ENCODE measurements around the gene NDUFV3.

DNA sequence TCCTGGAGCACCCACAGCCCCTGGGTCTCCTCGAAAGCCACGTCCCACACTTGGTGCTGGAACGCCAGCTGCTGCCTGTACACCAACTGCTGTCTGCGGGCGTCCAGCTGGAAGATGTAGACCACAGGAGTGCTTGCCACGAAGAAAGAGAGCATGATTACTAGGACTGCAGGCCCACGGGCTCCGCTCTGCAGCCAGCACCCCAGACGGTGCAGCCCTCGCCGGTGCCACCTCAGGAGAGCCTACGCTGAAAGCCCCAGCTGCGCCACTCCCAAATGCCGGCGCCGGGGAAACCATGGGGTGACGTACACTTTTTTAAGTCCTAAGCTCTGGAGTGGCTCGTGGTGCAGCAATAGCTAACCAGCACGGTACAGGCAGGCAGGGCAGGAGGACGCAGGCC lies 39.5 kb upstream of the NDUFV3 start:
- TF ChIP-seq POLR2AphosphoS5 (IDR thresholded peaks at IDR 0.05; ENCODE audit: insufficient read depth, low read depth, low read length) = no peak
- TF ChIP-seq, protein P1, sequence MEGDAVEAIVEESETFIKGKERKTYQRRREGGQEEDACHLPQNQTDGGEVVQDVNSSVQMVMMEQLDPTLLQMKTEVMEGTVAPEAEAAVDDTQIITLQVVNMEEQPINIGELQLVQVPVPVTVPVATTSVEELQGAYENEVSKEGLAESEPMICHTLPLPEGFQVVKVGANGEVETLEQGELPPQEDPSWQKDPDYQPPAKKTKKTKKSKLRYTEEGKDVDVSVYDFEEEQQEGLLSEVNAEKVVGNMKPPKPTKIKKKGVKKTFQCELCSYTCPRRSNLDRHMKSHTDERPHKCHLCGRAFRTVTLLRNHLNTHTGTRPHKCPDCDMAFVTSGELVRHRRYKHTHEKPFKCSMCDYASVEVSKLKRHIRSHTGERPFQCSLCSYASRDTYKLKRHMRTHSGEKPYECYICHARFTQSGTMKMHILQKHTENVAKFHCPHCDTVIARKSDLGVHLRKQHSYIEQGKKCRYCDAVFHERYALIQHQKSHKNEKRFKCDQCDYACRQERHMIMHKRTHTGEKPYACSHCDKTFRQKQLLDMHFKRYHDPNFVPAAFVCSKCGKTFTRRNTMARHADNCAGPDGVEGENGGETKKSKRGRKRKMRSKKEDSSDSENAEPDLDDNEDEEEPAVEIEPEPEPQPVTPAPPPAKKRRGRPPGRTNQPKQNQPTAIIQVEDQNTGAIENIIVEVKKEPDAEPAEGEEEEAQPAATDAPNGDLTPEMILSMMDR (IDR thresholded peaks at IDR 0.05; ENCODE audit: extremely low read depth in 1 of 2, insufficient read depth in 1 of 2, low read depth in 1 of 2, low read length in 2 of 2) = no peak
- no peak for TF ChIP-seq EZH2 (IDR thresholded peaks at IDR 0.05; ENCODE audit: borderline replicate concordance, low read depth, low read length, severe bottlenecking)
- no peak for TF ChIP-seq POLR2A (IDR thresholded peaks at IDR 0.05; ENCODE audit: low read depth, low read length)
- TF ChIP-seq MYC (IDR thresholded peaks at IDR 0.05; ENCODE audit: low read depth, low read length) = no peak
- TF ChIP-seq, protein P2, sequence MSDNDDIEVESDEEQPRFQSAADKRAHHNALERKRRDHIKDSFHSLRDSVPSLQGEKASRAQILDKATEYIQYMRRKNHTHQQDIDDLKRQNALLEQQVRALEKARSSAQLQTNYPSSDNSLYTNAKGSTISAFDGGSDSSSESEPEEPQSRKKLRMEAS (IDR thresholded peaks at IDR 0.05; ENCODE audit: insufficient read depth, insufficient read length) = no peak
- no peak for TF ChIP-seq JUN (IDR thresholded peaks at IDR 0.05; ENCODE audit: borderline replicate concordance, insufficient read depth, insufficient read length, low read depth)
- TF ChIP-seq GATA2 (IDR thresholded peaks at IDR 0.05; ENCODE audit: insufficient read depth, insufficient read length, low read depth, low read length) = no peak
